HUES48 (cell line): Measurements from ENCODE around the gene VAPB.
A peak's percentile ranks its signal among the peaks of the same experiment; 100 is the strongest.

ENCODE experiments used
- H3K27ac ChIP-seq: one replicate; pipeline ENCODE4 v1.7.0; 2013; ENCODE audit warnings: low read depth, low read length, inconsistent platforms
- H3K27me3 ChIP-seq: 2 replicates; pipeline ENCODE4 v1.6.1; 2013; ENCODE audit warnings: mild to moderate bottlenecking, low read length; ENCODE audit not compliant: control insufficient read depth, insufficient read depth
- H3K36me3 ChIP-seq: 2 replicates; pipeline ENCODE4 v1.6.1; 2013; ENCODE audit warnings: low read length; ENCODE audit not compliant: control insufficient read depth, insufficient read depth
- H3K4me1 ChIP-seq: 2 replicates; pipeline ENCODE4 v1.6.1; 2013; ENCODE audit warnings: mild to moderate bottlenecking, low read length; ENCODE audit not compliant: control insufficient read depth, insufficient read depth
- H3K4me3 ChIP-seq: 2 replicates; pipeline ENCODE4 v1.5.1; 2013; ENCODE audit warnings: mild to moderate bottlenecking, low read depth, low read length
- H3K9ac ChIP-seq: 2 replicates; pipeline ENCODE4 v1.6.1; 2013; ENCODE audit warnings: mild to moderate bottlenecking, low read depth, low read length, moderate library complexity
- H3K9me3 ChIP-seq: 2 replicates; pipeline ENCODE4 v1.6.1; 2013; ENCODE audit warnings: low read length; ENCODE audit not compliant: control insufficient read depth, insufficient read depth

VAPB gene

GRCh38 chr20:58436868-58437645 is 48.0 kb downstream of the VAPB start:
- Histone ChIP-seq H3K27me3 (no peaks in the 10 kb centered on the region), H3K4me3 (no peak overlapping the region), H3K27ac (no peak overlapping the region), H3K9ac (no peak overlapping the region), H3K9me3 (no peaks in the 10 kb centered on the region), H3K36me3 (peaks cover 2% of the 10 kb centered on the region; the same call in 1 of the 2 replicates), H3K4me1 (peaks cover 49% of the 10 kb centered on the region)

- Histone ChIP-seq H3K36me3 (peaks cover 16% of the 10 kb centered on the region), H3K9ac (no peak overlapping the region), H3K27ac (peak overlapping the region; percentile 52), H3K27me3 (no peaks in the 10 kb centered on the region), H3K9me3 (no peaks in the 10 kb centered on the region), H3K4me1 (peaks cover 52% of the 10 kb centered on the region), H3K4me3 (no peak overlapping the region)
These were observed 50.2 kb downstream of the VAPB start for GRCh38 chr20:58438970-58439808.

GRCh38 chr20:58440021-58440767 is 51.2 kb downstream of the VAPB start:
- Histone ChIP-seq H3K27me3 (no peaks in the 10 kb centered on the region), H3K4me1 (peaks cover 42% of the 10 kb centered on the region), H3K9me3 (no peaks in the 10 kb centered on the region), H3K4me3 (no peak overlapping the region), H3K9ac (no peak overlapping the region), H3K36me3 (peaks cover 25% of the 10 kb centered on the region), H3K27ac (no peak overlapping the region)

- Histone ChIP-seq H3K4me3 (no peak overlapping the region), H3K9me3 (no peaks in the 10 kb centered on the region), H3K36me3 (peaks cover 39% of the 10 kb centered on the region), H3K27me3 (no peaks in the 10 kb centered on the region), H3K9ac (no peak overlapping the region), H3K4me1 (peaks cover 35% of the 10 kb centered on the region), H3K27ac (peak overlapping the region; percentile 25)
These were observed 52.7 kb downstream of the VAPB start for GRCh38 chr20:58441723-58442122.

GRCh38 chr20:58444746-58445255 is 55.8 kb downstream of the VAPB start:
- no peak overlapping the region for H3K27ac ChIP-seq
- H3K4me3 ChIP-seq, result no peak overlapping the region
- H3K36me3 ChIP-seq, result peaks cover 43% of the 10 kb centered on the region
- H3K27me3 ChIP-seq, result no peaks in the 10 kb centered on the region
- peaks cover 34% of the 10 kb centered on the region for H3K4me1 ChIP-seq
- H3K9ac ChIP-seq, result no peak overlapping the region
- H3K9me3 ChIP-seq, result no peaks in the 10 kb centered on the region

- Histone ChIP-seq H3K36me3 (peaks cover 40% of the 10 kb centered on the region), H3K9ac (no peak overlapping the region), H3K4me1 (peaks cover 26% of the 10 kb centered on the region), H3K4me3 (no peak overlapping the region), H3K27ac (no peak overlapping the region), H3K9me3 (no peaks in the 10 kb centered on the region), H3K27me3 (no peaks in the 10 kb centered on the region)
These were observed 57.4 kb downstream of the VAPB start for GRCh38 chr20:58446264-58446959.

- H3K36me3 ChIP-seq, result peaks cover 40% of the 10 kb centered on the region
These were observed 57.9 kb downstream of the VAPB start for GRCh38 chr20:58446960-58447265.

GRCh38 chr20:58447511-58448391 is 58.7 kb downstream of the VAPB start:
- H3K4me1 ChIP-seq, result peaks cover 22% of the 10 kb centered on the region
- peak overlapping the region; percentile 14 for H3K27ac ChIP-seq
- no peaks in the 10 kb centered on the region for H3K9me3 ChIP-seq
- H3K4me3 ChIP-seq, result no peak overlapping the region
- no peaks in the 10 kb centered on the region for H3K27me3 ChIP-seq
- no peak overlapping the region for H3K9ac ChIP-seq
- H3K36me3 ChIP-seq, result peaks cover 36% of the 10 kb centered on the region

More at GRCh38 chr20:58446960-58447265, 57.9 kb downstream of the VAPB start:
- Histone ChIP-seq H3K9me3 (no peaks in the 10 kb centered on the region), H3K4me3 (no peak overlapping the region), H3K9ac (no peak overlapping the region), H3K4me1 (peaks cover 21% of the 10 kb centered on the region), H3K27ac (no peak overlapping the region), H3K27me3 (no peaks in the 10 kb centered on the region)

GRCh38 chr20:58448958-58449357 is 59.9 kb downstream of the VAPB start:
- no peak overlapping the region for H3K4me3 ChIP-seq
- no peaks in the 10 kb centered on the region for H3K9me3 ChIP-seq
- H3K9ac ChIP-seq, result no peak overlapping the region
- peaks cover 29% of the 10 kb centered on the region for H3K36me3 ChIP-seq
- H3K27ac ChIP-seq, result no peak overlapping the region
- peaks cover 30% of the 10 kb centered on the region for H3K4me1 ChIP-seq
- no peaks in the 10 kb centered on the region for H3K27me3 ChIP-seq
